ENCODE measurements around the gene GDPD5.

GDPD5 gene

DNA sequence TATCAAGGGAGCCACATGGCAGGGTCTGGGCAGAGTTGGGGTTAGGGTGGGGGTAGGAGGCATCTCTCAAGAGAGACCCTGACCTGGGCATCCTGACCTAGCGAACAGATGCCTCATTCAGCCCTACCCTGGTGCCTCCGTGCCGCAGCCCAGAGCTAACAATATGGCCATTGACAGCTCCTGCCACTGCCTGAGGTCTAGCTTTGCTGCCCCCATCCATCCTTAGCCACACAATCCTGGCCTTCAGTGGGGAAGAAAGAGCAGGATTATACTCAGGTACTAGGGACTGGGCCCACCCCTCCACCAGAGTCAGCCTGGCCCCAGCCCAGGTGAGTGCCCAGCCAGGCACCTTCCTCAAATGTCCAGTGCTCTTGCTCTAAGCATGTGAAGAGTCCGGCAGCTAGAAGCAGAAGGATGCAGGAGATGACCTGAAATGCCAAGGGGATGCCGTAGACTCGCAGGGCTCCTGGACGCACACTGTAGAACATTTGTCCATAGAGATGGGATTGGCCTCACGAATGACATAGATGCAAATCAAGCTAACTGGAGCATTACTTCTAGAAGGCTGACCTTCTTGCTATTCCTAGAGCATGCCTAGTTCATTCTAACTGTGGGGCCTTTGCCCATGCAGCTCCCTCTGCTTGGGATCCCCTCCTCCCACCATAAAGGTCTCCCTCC is 23.0 kb upstream of the GDPD5 start:
- Histone ChIP-seq H3K4me1 (ENCODE audit: control insufficient read depth in 5 of 5, insufficient read depth in 5 of 5, low read length in 5 of 5) (peaks cover 2 to 20% (median 18%) of the 10 kb centered on the region in 5 donors), H3K4me3 (ENCODE audit: low read depth in 1 of 5, low read length in 5 of 5) (no peak overlapping the region), H3K27me3 (ENCODE audit: control insufficient read depth in 5 of 5, insufficient read depth in 4 of 5, low read length in 5 of 5) (no peaks in the 10 kb centered on the region), H3K9ac (ENCODE audit: low read length in 5 of 5) (no peak overlapping the region), H3K36me3 (ENCODE audit: control insufficient read depth in 5 of 5, insufficient read depth in 5 of 5, low read length in 5 of 5) (no peaks in the 10 kb centered on the region), H3K27ac (ENCODE audit: low read depth, low read length) (no peak overlapping the region), H3K9me3 (ENCODE audit: control insufficient read depth in 5 of 5, low read length in 5 of 5) (no peaks in the 10 kb centered on the region)

- peaks cover 0 to 9% (median 7%) of the 10 kb centered on the region in 5 donors for H3K4me1 ChIP-seq (ENCODE audit: control insufficient read depth in 5 of 5, insufficient read depth in 5 of 5, low read length in 5 of 5)
- H3K27ac ChIP-seq (ENCODE audit: low read depth, low read length) = no peak overlapping the region
- H3K27me3 ChIP-seq (ENCODE audit: control insufficient read depth in 5 of 5, insufficient read depth in 4 of 5, low read length in 5 of 5) = no peaks in the 10 kb centered on the region
- peak overlapping the region in 1 of 5 donors; percentile 32 for H3K9ac ChIP-seq (ENCODE audit: low read length in 5 of 5)
- no peaks in the 10 kb centered on the region for H3K36me3 ChIP-seq (ENCODE audit: control insufficient read depth in 5 of 5, insufficient read depth in 5 of 5, low read length in 5 of 5)
- no peak overlapping the region for H3K4me3 ChIP-seq (ENCODE audit: low read depth in 1 of 5, low read length in 5 of 5)
- no peaks in the 10 kb centered on the region for H3K9me3 ChIP-seq (ENCODE audit: control insufficient read depth in 5 of 5, low read length in 5 of 5)
Measured at GRCh38 chr11:75547617-75548058, 21.9 kb upstream of the GDPD5 start.

DNA sequence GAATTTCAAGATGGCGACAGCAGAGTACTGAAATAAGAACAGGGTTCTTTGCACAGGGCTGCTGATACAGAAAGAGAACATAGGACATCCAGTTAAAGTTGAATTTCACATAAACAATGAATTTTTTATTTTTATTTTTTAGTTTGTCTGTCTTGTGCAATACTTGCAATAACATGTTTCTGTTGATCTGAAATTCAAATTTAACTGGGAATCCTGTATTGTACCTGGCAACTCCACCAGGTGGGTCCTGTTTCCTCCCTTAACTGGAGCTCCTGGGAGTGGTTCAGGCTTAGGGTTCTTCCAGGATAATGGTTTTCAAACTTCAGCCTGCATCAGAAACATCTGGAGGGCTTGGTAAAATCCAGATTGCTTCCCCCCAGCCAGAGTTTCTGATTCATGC is 21.4 kb upstream of the GDPD5 start:
- Histone ChIP-seq H3K9me3 (ENCODE audit: control insufficient read depth in 5 of 5, low read length in 5 of 5) (no peaks in the 10 kb centered on the region), H3K27me3 (ENCODE audit: control insufficient read depth in 5 of 5, insufficient read depth in 4 of 5, low read length in 5 of 5) (no peaks in the 10 kb centered on the region), H3K27ac (ENCODE audit: low read depth, low read length) (no peak overlapping the region), H3K4me3 (ENCODE audit: low read depth in 1 of 5, low read length in 5 of 5) (no peak overlapping the region), H3K4me1 (ENCODE audit: control insufficient read depth in 5 of 5, insufficient read depth in 5 of 5, low read length in 5 of 5) (peaks cover 0 to 9% (median 7%) of the 10 kb centered on the region in 5 donors), H3K9ac (ENCODE audit: low read length in 5 of 5) (no peak overlapping the region), H3K36me3 (ENCODE audit: control insufficient read depth in 5 of 5, insufficient read depth in 5 of 5, low read length in 5 of 5) (no peaks in the 10 kb centered on the region)

DNA sequence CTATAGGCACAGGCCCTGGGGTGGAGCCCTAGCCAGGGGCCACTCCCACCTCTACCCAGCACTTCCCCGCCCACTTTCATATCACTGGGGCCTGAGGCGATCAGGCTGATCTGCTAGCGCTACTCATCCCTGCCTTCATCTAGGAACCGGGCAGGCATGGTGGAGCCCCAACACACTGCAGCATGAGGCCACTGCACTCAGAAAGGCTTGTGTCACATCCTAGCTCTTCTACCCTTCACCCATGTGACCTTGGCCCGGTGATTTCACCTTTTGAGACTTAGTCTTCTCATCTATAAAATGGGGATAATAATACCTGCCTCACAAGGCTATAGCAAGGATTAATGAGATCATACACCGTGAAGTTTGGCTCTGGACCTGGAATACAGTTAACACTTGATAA is 18.1 kb upstream of the GDPD5 start:
- no peak overlapping the region for H3K27ac ChIP-seq (ENCODE audit: low read depth, low read length)
- H3K4me3 ChIP-seq (ENCODE audit: low read depth in 1 of 5, low read length in 5 of 5) = no peak overlapping the region
- H3K27me3 ChIP-seq (ENCODE audit: control insufficient read depth in 5 of 5, insufficient read depth in 4 of 5, low read length in 5 of 5) = no peaks in the 10 kb centered on the region
- H3K9ac ChIP-seq (ENCODE audit: low read length in 5 of 5) = no peak overlapping the region
- no peaks in the 10 kb centered on the region for H3K9me3 ChIP-seq (ENCODE audit: control insufficient read depth in 5 of 5, low read length in 5 of 5)
- no peaks in the 10 kb centered on the region for H3K36me3 ChIP-seq (ENCODE audit: control insufficient read depth in 5 of 5, insufficient read depth in 5 of 5, low read length in 5 of 5)
- peaks cover 0 to 9% (median 7%) of the 10 kb centered on the region in 5 donors for H3K4me1 ChIP-seq (ENCODE audit: control insufficient read depth in 5 of 5, insufficient read depth in 5 of 5, low read length in 5 of 5)

DNA sequence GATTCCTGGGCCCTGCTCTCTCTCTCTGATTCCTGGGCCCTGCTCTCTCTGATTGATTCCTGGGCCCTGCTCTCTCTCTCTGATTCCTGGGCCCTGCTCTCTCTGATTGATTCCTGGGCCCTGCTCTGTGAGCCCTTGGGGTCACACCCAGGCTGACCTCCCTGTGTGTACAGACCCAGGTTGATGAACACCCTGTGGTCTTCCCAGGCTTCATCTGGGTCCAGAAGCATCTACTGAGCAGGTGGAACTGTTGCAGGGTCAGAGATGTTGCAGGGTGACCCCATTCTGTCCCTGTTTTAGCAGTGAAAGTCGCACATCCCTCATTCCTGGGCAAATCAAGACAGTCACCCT is 16.3 kb upstream of the GDPD5 start:
- no peaks in the 10 kb centered on the region for H3K27me3 ChIP-seq (ENCODE audit: control insufficient read depth in 5 of 5, insufficient read depth in 4 of 5, low read length in 5 of 5)
- H3K36me3 ChIP-seq (ENCODE audit: control insufficient read depth in 5 of 5, insufficient read depth in 5 of 5, low read length in 5 of 5) = no peaks in the 10 kb centered on the region
- no peak overlapping the region for H3K27ac ChIP-seq (ENCODE audit: low read depth, low read length)
- H3K4me3 ChIP-seq (ENCODE audit: low read depth in 1 of 5, low read length in 5 of 5) = no peak overlapping the region
- no peak overlapping the region for H3K9ac ChIP-seq (ENCODE audit: low read length in 5 of 5)
- H3K4me1 ChIP-seq (ENCODE audit: control insufficient read depth in 5 of 5, insufficient read depth in 5 of 5, low read length in 5 of 5) = peaks cover 0 to 5% (median 0%) of the 10 kb centered on the region in 5 donors
- H3K9me3 ChIP-seq (ENCODE audit: control insufficient read depth in 5 of 5, low read length in 5 of 5) = no peaks in the 10 kb centered on the region

DNA sequence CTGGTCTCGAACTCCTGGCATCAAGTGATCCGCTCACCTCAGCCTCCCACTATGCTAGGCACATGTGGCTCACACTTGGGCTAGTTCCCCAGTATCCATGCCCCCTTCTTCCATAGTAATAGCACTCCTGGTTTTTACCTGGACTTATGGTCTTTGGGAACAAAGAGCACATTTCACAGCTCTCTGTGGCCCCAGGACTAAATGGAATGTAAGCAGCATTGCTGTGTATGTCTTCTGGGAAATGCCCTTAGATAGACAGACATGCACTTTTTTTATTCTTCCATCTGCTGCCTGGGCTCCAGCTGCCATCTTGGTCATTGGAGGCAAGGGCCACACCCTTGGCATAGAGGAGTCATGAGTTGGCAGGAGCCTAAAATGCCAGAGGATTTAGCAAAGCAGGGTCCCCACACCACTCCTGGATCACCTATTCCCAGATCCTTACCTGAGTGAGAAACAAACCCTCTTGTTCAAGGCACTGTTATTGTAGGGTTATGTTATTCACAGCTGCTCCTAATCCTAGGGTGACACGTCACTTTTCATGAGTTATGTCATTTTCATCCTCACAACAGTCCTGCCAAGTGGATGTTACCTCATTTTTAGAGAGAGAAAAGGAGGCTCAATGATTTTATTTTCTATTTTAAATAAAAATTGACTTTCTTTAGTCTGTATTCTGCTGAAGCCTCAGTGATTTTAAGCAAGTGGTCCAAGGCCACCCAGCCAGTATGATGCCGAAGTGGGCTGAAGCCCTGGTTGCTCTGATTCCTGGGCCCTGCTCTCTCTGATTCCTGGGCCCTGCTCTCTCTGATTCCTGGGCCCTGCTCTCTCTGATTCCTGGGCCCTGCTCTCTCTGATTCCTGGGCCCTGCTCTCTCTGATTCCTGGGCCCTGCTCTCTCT is 15.7 kb upstream of the GDPD5 start:
- H3K9ac ChIP-seq (ENCODE audit: low read length in 5 of 5) = no peak overlapping the region
- no peaks in the 10 kb centered on the region for H3K36me3 ChIP-seq (ENCODE audit: control insufficient read depth in 5 of 5, insufficient read depth in 5 of 5, low read length in 5 of 5)
- no peaks in the 10 kb centered on the region for H3K9me3 ChIP-seq (ENCODE audit: control insufficient read depth in 5 of 5, low read length in 5 of 5)
- no peak overlapping the region for H3K4me3 ChIP-seq (ENCODE audit: low read depth in 1 of 5, low read length in 5 of 5)
- H3K4me1 ChIP-seq (ENCODE audit: control insufficient read depth in 5 of 5, insufficient read depth in 5 of 5, low read length in 5 of 5) = peaks cover 0 to 5% (median 0%) of the 10 kb centered on the region in 5 donors
- no peaks in the 10 kb centered on the region for H3K27me3 ChIP-seq (ENCODE audit: control insufficient read depth in 5 of 5, insufficient read depth in 4 of 5, low read length in 5 of 5)
- no peak overlapping the region for H3K27ac ChIP-seq (ENCODE audit: low read depth, low read length)

DNA sequence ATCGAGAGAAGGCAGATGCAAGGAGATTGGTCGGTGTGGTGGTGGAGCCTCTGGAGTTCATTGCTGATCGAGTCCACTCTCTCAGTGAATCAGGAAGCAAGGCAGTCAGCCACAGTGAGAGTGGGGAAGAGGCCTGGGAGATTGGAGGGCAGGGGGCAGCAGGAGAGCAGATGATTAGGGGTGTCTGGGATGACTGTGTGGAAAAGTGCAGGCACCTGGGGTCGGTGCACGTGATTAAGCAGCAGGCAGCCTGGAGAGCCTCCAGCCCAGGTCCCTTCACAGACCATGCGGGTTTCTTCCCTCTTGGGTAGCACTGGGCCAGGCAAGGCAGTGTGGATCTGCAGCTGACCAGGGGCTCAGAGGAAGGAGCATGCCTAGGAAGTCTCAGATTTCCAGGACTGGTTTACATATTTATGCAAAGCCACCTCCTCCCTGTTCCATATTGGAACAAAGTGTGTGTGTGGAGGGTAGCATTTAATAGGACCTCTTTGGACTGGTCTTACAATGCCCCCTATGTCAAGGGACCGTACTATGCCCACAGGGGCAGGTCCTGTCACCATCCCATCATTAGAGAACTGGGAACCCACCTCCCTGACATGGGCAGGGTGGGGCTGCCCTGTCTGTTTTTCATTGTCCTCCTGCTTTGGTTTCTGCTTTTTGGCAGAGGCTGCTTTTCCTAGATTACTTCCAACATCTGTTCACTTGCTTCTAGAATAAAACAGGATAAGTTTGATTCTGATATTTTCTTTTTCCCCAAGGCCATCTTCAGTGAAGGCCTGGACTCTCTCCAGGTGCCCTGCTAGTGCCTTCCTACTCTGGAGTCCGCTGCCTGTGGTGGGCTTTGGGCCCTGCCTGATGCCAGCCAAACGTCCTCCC is 14.0 kb upstream of the GDPD5 start:
- Histone ChIP-seq H3K27ac (ENCODE audit: low read depth, low read length) (no peak overlapping the region), H3K36me3 (ENCODE audit: control insufficient read depth in 5 of 5, insufficient read depth in 5 of 5, low read length in 5 of 5) (no peaks in the 10 kb centered on the region), H3K9ac (ENCODE audit: low read length in 5 of 5) (no peak overlapping the region), H3K4me1 (ENCODE audit: control insufficient read depth in 5 of 5, insufficient read depth in 5 of 5, low read length in 5 of 5) (peaks cover 0 to 8% (median 4%) of the 10 kb centered on the region in 5 donors), H3K9me3 (ENCODE audit: control insufficient read depth in 5 of 5, low read length in 5 of 5) (no peaks in the 10 kb centered on the region), H3K27me3 (ENCODE audit: control insufficient read depth in 5 of 5, insufficient read depth in 4 of 5, low read length in 5 of 5) (no peaks in the 10 kb centered on the region), H3K4me3 (ENCODE audit: low read depth in 1 of 5, low read length in 5 of 5) (no peak overlapping the region)

- Histone ChIP-seq H3K27me3 (ENCODE audit: control insufficient read depth in 5 of 5, insufficient read depth in 4 of 5, low read length in 5 of 5) (no peaks in the 10 kb centered on the region), H3K36me3 (ENCODE audit: control insufficient read depth in 5 of 5, insufficient read depth in 5 of 5, low read length in 5 of 5) (no peaks in the 10 kb centered on the region), H3K27ac (ENCODE audit: low read depth, low read length) (no peak overlapping the region), H3K9ac (ENCODE audit: low read length in 5 of 5) (peak overlapping the region in 1 of 5 donors; percentile 42), H3K4me1 (ENCODE audit: control insufficient read depth in 5 of 5, insufficient read depth in 5 of 5, low read length in 5 of 5) (peaks cover 0 to 17% (median 15%) of the 10 kb centered on the region in 5 donors), H3K9me3 (ENCODE audit: control insufficient read depth in 5 of 5, low read length in 5 of 5) (no peaks in the 10 kb centered on the region), H3K4me3 (ENCODE audit: low read depth in 1 of 5, low read length in 5 of 5) (no peak overlapping the region)
Measured at GRCh38 chr11:75538150-75538942, 12.6 kb upstream of the GDPD5 start.

DNA sequence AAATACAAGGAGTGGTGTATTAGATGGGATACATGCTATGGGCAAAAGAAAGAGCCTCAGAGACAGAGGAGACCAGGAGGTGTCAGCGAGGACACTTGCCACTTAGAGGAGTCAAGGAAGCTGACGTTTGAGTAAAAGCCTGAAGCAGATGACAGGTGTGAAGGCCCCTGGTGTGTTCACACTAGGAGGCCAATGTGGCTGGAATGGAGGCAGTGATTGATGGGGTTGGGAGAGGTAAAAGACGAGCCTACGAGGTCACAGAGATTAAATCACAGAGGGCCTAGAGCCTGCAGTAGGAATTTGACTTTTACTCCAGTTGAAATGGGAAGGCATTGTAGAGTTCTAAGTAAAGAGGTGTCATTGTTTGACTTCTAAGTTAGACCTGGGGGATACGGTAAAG is 12.0 kb upstream of the GDPD5 start:
- no peak overlapping the region for H3K4me3 ChIP-seq (ENCODE audit: low read depth in 1 of 5, low read length in 5 of 5)
- no peak overlapping the region for H3K27ac ChIP-seq (ENCODE audit: low read depth, low read length)
- no peaks in the 10 kb centered on the region for H3K36me3 ChIP-seq (ENCODE audit: control insufficient read depth in 5 of 5, insufficient read depth in 5 of 5, low read length in 5 of 5)
- no peaks in the 10 kb centered on the region for H3K9me3 ChIP-seq (ENCODE audit: control insufficient read depth in 5 of 5, low read length in 5 of 5)
- no peak overlapping the region for H3K9ac ChIP-seq (ENCODE audit: low read length in 5 of 5)
- H3K4me1 ChIP-seq (ENCODE audit: control insufficient read depth in 5 of 5, insufficient read depth in 5 of 5, low read length in 5 of 5) = peaks cover 0 to 17% (median 15%) of the 10 kb centered on the region in 5 donors
- H3K27me3 ChIP-seq (ENCODE audit: control insufficient read depth in 5 of 5, insufficient read depth in 4 of 5, low read length in 5 of 5) = no peaks in the 10 kb centered on the region
